Activated effector memory CD4-positive, alpha-beta T cell treated with anti-CD3 and anti-CD28 coated beads, Interleukin-2, amount 50 U/mL, for 16 hours (primary cell): ENCODE measurements around the gene FOXN3.

Experiments
- DNase-seq: peaks from one replicate; pipeline ENCODE4 v3.0.0-alpha.2; 2020

Gene FOXN3

GRCh38 chr14:89407856-89408255 lies 9.2 kb downstream of the FOXN3 start:
- no peak for DNase-seq

GRCh38 chr14:89406941-89407340 lies 10.1 kb downstream of the FOXN3 start:
- no peak for DNase-seq

GRCh38 chr14:89406361-89406760 lies 10.7 kb downstream of the FOXN3 start:
- no peak for DNase-seq

- DNase-seq: no peak
Observed at GRCh38 chr14:89405712-89406111, 11.3 kb downstream of the FOXN3 start.

GRCh38 chr14:89402363-89402762 lies 14.7 kb downstream of the FOXN3 start:
- no peak for DNase-seq

GRCh38 chr14:89401761-89402160 lies 15.3 kb downstream of the FOXN3 start:
- DNase-seq: no peak

- no peak for DNase-seq
Observed at GRCh38 chr14:89401241-89401640, 15.8 kb downstream of the FOXN3 start.

- DNase-seq: no peak
Observed at GRCh38 chr14:89400529-89400928, 16.5 kb downstream of the FOXN3 start.

- DNase-seq: no peak
Observed at GRCh38 chr14:89399594-89400068, 17.4 kb downstream of the FOXN3 start.

GRCh38 chr14:89399157-89399556 lies 17.9 kb downstream of the FOXN3 start:
- DNase-seq: peak; percentile 49

GRCh38 chr14:89397569-89398230 lies 19.3 kb downstream of the FOXN3 start:
- peak; percentile 1 for DNase-seq

GRCh38 chr14:89394972-89395371 lies 22.1 kb downstream of the FOXN3 start:
- DNase-seq: no peak

- peak; percentile 6 for DNase-seq
Observed at GRCh38 chr14:89393222-89393745, 23.7 kb downstream of the FOXN3 start.

- DNase-seq: peak; percentile 24
Observed at GRCh38 chr14:89392181-89392580, 24.9 kb downstream of the FOXN3 start.

GRCh38 chr14:89391556-89391955 lies 25.5 kb downstream of the FOXN3 start:
- DNase-seq: peak; percentile 56

- peak; percentile 39 for DNase-seq
Observed at GRCh38 chr14:89391123-89391522, 25.9 kb downstream of the FOXN3 start.

- peak; percentile 25 for DNase-seq
Observed at GRCh38 chr14:89388853-89389252, 28.2 kb downstream of the FOXN3 start.

- peak; percentile 37 for DNase-seq
Observed at GRCh38 chr14:89387922-89388685, 28.9 kb downstream of the FOXN3 start.

GRCh38 chr14:89386212-89386886 lies 30.7 kb downstream of the FOXN3 start:
- peak; percentile 50 for DNase-seq

- DNase-seq: peak; percentile 4
Observed at GRCh38 chr14:89384636-89385035, 32.4 kb downstream of the FOXN3 start.

GRCh38 chr14:89384023-89384422 lies 33.0 kb downstream of the FOXN3 start:
- DNase-seq: peak; percentile 39

- DNase-seq: peak; percentile 22
Observed at GRCh38 chr14:89382901-89383845, 33.9 kb downstream of the FOXN3 start.
